HG02678 (cell line): ENCODE data around the gene ABCB6.
"Not testable (repeated sequence)": the region's sequence is repeated elsewhere in the genome, so short reads cannot be mapped to it uniquely, and the experiment has no call there.

Source experiments
- ATAC-seq: cut with Tn5 transposase; IDR thresholded peaks from one replicate; pipeline ENCODE4 v1.9.1; 2021; ENCODE audit warnings: mild to moderate bottlenecking, moderate library complexity; ENCODE audit not compliant: unreplicated experiment

Gene ABCB6

GRCh38 chr2:219218732-219219701 is at the start of gene ABCB6:
Gene ABCB6 (minus strand): TSS chr2:219218958. CDS start chr2:219218673, 285 bp downstream.
- ATAC-seq, result peak; percentile 80

GRCh38 chr2:219268294-219268693 is 49.5 kb upstream of the ABCB6 start:
- no peak for ATAC-seq

- no peak for ATAC-seq
These were observed 48.1 kb upstream of the ABCB6 start for GRCh38 chr2:219266886-219267285.

- no peak for ATAC-seq
These were observed 47.5 kb upstream of the ABCB6 start for GRCh38 chr2:219266232-219266631.

- ATAC-seq, result no peak
These were observed 42.5 kb upstream of the ABCB6 start for GRCh38 chr2:219261024-219261855.

- not testable (repeated sequence) for ATAC-seq
These were observed 40.2 kb upstream of the ABCB6 start for GRCh38 chr2:219258942-219259341.

- ATAC-seq, result peak; percentile 25
These were observed 35.9 kb upstream of the ABCB6 start for GRCh38 chr2:219254590-219255201.

GRCh38 chr2:219253753-219254589 is 35.2 kb upstream of the ABCB6 start, which contains the start of gene TUBA4A:
Gene TUBA4A (minus strand): TSS chr2:219253918. CDS start chr2:219253858, 60 bp downstream.
- peak; percentile 61 for ATAC-seq

GRCh38 chr2:219252900-219253752 is 34.4 kb upstream of the ABCB6 start, which contains the start of gene TUBA4B:
Gene TUBA4B (plus strand): TSS chr2:219253243. CDS start chr2:219253408, 165 bp downstream.
- peak; percentile 6 for ATAC-seq

- ATAC-seq, result no peak
These were observed 33.8 kb upstream of the ABCB6 start for GRCh38 chr2:219252570-219252899.

- no peak for ATAC-seq
These were observed 33.3 kb upstream of the ABCB6 start for GRCh38 chr2:219252084-219252483.

- no peak for ATAC-seq
These were observed 32.9 kb upstream of the ABCB6 start for GRCh38 chr2:219251656-219252055.

GRCh38 chr2:219250049-219250781 is 31.5 kb upstream of the ABCB6 start:
- ATAC-seq, result no peak

GRCh38 chr2:219249203-219249980 is 30.6 kb upstream of the ABCB6 start:
- ATAC-seq, result peak; percentile 45

- ATAC-seq, result no peak
These were observed 30.1 kb upstream of the ABCB6 start for GRCh38 chr2:219248845-219249202.

- no peak for ATAC-seq
These were observed 29.2 kb upstream of the ABCB6 start for GRCh38 chr2:219247678-219248642.

GRCh38 chr2:219246559-219246958 is 27.8 kb upstream of the ABCB6 start:
- no peak for ATAC-seq
